Measurements from ENCODE around the gene ZNF771.
A peak's percentile ranks its signal among the peaks of the same experiment; 100 is the strongest.
"Not testable (repeated sequence)": the region's sequence is repeated elsewhere in the genome, so short reads cannot be mapped to it uniquely, and the experiment has no call there.

Gene ZNF771

GRCh38 chr16:30445408-30446202 lies 38.2 kb downstream of the ZNF771 start, which contains the start of gene SEPHS2:
Gene SEPHS2 (minus strand): TSS chr16:30445874. CDS start chr16:30445727, 147 bp downstream.
- no peaks in the 10 kb centered on the region for H3K4me1 ChIP-seq

GRCh38 chr16:30446203-30446595 lies 38.8 kb downstream of the ZNF771 start:
- Histone ChIP-seq H3K27me3 (no peaks in the 10 kb centered on the region), H3K4me1 (no peaks in the 10 kb centered on the region), H3K9me3 (no peaks in the 10 kb centered on the region; the same call in 1 of the 2 replicates), H3K4me3 (ENCODE audit: low read depth, low read length) (peak overlapping the region; percentile 91), H3K36me3 (peaks cover 10% of the 10 kb centered on the region)
- TF ChIP-seq CTCF (IDR thresholded peaks at IDR 0.05; ENCODE audit: low read depth, low read length): no peak
- DNase-seq: no peak

More at GRCh38 chr16:30445408-30446202, 38.2 kb downstream of the ZNF771 start, which contains the start of gene SEPHS2:
- Histone ChIP-seq H3K9me3 (no peaks in the 10 kb centered on the region; the same call in 1 of the 2 replicates), H3K36me3 (peaks cover 10% of the 10 kb centered on the region), H3K27me3 (no peaks in the 10 kb centered on the region), H3K4me3 (ENCODE audit: low read depth, low read length) (peak within 1 kb of the TSS; percentile 91)
- DNase-seq: peak; percentile 93
- TF ChIP-seq CTCF (IDR thresholded peaks at IDR 0.05; ENCODE audit: low read depth, low read length): peak; percentile 38

GRCh38 chr16:30447512-30448226 lies 40.3 kb downstream of the ZNF771 start:
- no peak for TF ChIP-seq CTCF (IDR thresholded peaks at IDR 0.05; ENCODE audit: low read depth, low read length)
- DNase-seq: no peak
- no peaks in the 10 kb centered on the region for H3K27me3 ChIP-seq

GRCh38 chr16:30449116-30449435 lies 41.7 kb downstream of the ZNF771 start:
- Histone ChIP-seq H3K27me3 (no peaks in the 10 kb centered on the region), H3K36me3 (peaks cover 5% of the 10 kb centered on the region), H3K4me1 (peaks cover 8% of the 10 kb centered on the region; the same call in 1 of the 2 replicates), H3K9me3 (no peaks in the 10 kb centered on the region), H3K4me3 (ENCODE audit: low read depth, low read length) (no peak overlapping the region)
- no peak for TF ChIP-seq CTCF (IDR thresholded peaks at IDR 0.05; ENCODE audit: low read depth, low read length)
- DNase-seq: no peak

More at GRCh38 chr16:30447512-30448226, 40.3 kb downstream of the ZNF771 start:
- H3K4me3 ChIP-seq (ENCODE audit: low read depth, low read length): no peak overlapping the region
- peaks cover 10% of the 10 kb centered on the region for H3K36me3 ChIP-seq
- H3K4me1 ChIP-seq: peaks cover 2% of the 10 kb centered on the region; the same call in 1 of the 2 replicates
- H3K9me3 ChIP-seq: no peaks in the 10 kb centered on the region; the same call in 1 of the 2 replicates

- not testable (repeated sequence) for H3K4me1 ChIP-seq; H3K4me3 ChIP-seq (ENCODE audit: low read depth, low read length); DNase-seq; H3K36me3 ChIP-seq; H3K9me3 ChIP-seq; H3K27me3 ChIP-seq
These were observed 45.5 kb downstream of the ZNF771 start for GRCh38 chr16:30452709-30453580.

GRCh38 chr16:30456302-30456701 lies 48.9 kb downstream of the ZNF771 start:
- peaks cover 8% of the 10 kb centered on the region; the same call in 1 of the 2 replicates for H3K4me1 ChIP-seq
- no peaks in the 10 kb centered on the region for H3K27me3 ChIP-seq
- H3K9me3 ChIP-seq: no peaks in the 10 kb centered on the region
- H3K36me3 ChIP-seq: no peaks in the 10 kb centered on the region
- DNase-seq: no peak
- no peak for TF ChIP-seq CTCF (IDR thresholded peaks at IDR 0.05; ENCODE audit: low read depth, low read length)
- H3K4me3 ChIP-seq (ENCODE audit: low read depth, low read length): no peak overlapping the region
